K562 (cell line): Measurements from ENCODE around the gene LINGO3. TPM values are rescaled to one million over a fixed set of nuclear protein-coding genes. Genes with fewer than 3 reads are reported as not detected.
A peak's percentile ranks its signal among the peaks of the same experiment; 100 is the strongest.

Experiments used
- CBX8 ChIP-seq: fragments of 200-600 bp; sonication (generic); IDR thresholded peaks from 2 replicates; pipeline ENCODE4 v1.6.1; 2012; ENCODE audit warnings: borderline replicate concordance, mixed run types, low read depth, mild to moderate bottlenecking, moderate library complexity, mixed read lengths, low read length, control low read depth, inconsistent platforms; ENCODE audit not compliant: poor library complexity, severe bottlenecking; ENCODE audit errors: extremely low read depth
- CREB1 ChIP-seq, 2 experiments: sonication (generic) in 1 of 2; formaldehyde crosslinking in 1 of 2; IDR thresholded peaks; 2 replicates each; pipeline versions ENCODE4 v1.6.1 to v1.8.0; 2012 to 2022; ENCODE audit warnings: inconsistent platforms in 1 of 2, mild to moderate bottlenecking in 1 of 2, missing genetic modification reagents in 1 of 2, moderate library complexity in 1 of 2
- CREM ChIP-seq: IDR thresholded peaks from 2 replicates; pipeline ENCODE4 v1.6.1; 2014; ENCODE audit warnings: antibody characterized with exemption, low read depth
- DLX4 ChIP-seq: fragments of 250-450 bp; sonication (Bioruptor Pico); IDR thresholded peaks from 2 replicates; pipeline ENCODE4 v1.6.1; 2021; ENCODE audit warnings: mild to moderate bottlenecking
- ELF4 ChIP-seq: fragments of 450-650 bp; formaldehyde crosslinking; IDR thresholded peaks from 2 replicates; pipeline ENCODE4 v1.4.0; 2022; ENCODE audit warnings: missing genetic modification characterization
- ETV1 ChIP-seq: fragments of 450-650 bp; conservative IDR thresholded peaks from 2 replicates; pipeline ENCODE4 v1.6.1; 2016; ENCODE audit warnings: missing genetic modification characterization, control low read depth, low read depth, missing compliant biosample characterization
- FOXA3 ChIP-seq, 2 experiments: fragments of 450-650 bp in 1 of 2; sonication (generic) in 1 of 2; formaldehyde crosslinking; IDR thresholded peaks in 1 of 2; conservative IDR thresholded peaks in 1 of 2; 2 replicates each; pipeline versions ENCODE4 v1.4.0 to v1.8.0; 2020 to 2022; ENCODE audit warnings: mild to moderate bottlenecking in 2 of 2, missing genetic modification reagents in 1 of 2
- GABPB1 ChIP-seq: sonication (generic); formaldehyde crosslinking; IDR thresholded peaks from 2 replicates; pipeline ENCODE4 v1.8.0; 2022; ENCODE audit warnings: mild to moderate bottlenecking, missing genetic modification reagents
- GATAD2B ChIP-seq: fragments of 450-650 bp; IDR thresholded peaks from 2 replicates; pipeline ENCODE4 v1.6.1; 2017; ENCODE audit warnings: mild to moderate bottlenecking, borderline replicate concordance
- HOXB6 ChIP-seq: fragments of 250-450 bp; sonication (Bioruptor Pico); IDR thresholded peaks from 2 replicates; pipeline ENCODE4 v1.5.1; 2022; ENCODE audit warnings: mild to moderate bottlenecking, borderline replicate concordance
- JUND ChIP-seq, 2 experiments: IDR thresholded peaks; 2 replicates in 1 of 2; 3 replicates in 1 of 2; pipeline ENCODE4 v1.6.1; 2011; ENCODE audit warnings: borderline replicate concordance in 2 of 2, low read depth in 2 of 2, low read length in 2 of 2, improper control_type of control experiment in 1 of 2, missing biosample characterization in 1 of 2, missing genetic modification characterization in 1 of 2, missing genetic modification reagents in 1 of 2
- MYC ChIP-seq, 2 experiments: fragments of 250-450 bp in 1 of 2; sonication (Bioruptor Pico) in 1 of 2; IDR thresholded peaks; 2 replicates each; pipeline versions ENCODE4 v1.5.1 to v1.6.1; 2012 to 2021; ENCODE audit warnings: low read depth in 2 of 2, borderline replicate concordance in 1 of 2, improper control_type of control experiment in 1 of 2, low read length in 1 of 2, mild to moderate bottlenecking in 1 of 2, moderate library complexity in 1 of 2
- NR3C1 ChIP-seq: sonication (generic); formaldehyde crosslinking; IDR thresholded peaks from 2 replicates; pipeline ENCODE4 v1.8.1; 2022; ENCODE audit warnings: missing genetic modification reagents
- POLR2AphosphoS2 ChIP-seq: IDR thresholded peaks from 2 replicates; pipeline ENCODE4 v1.6.1; 2012; ENCODE audit warnings: low read length, improper control_type of control experiment
- RBM22 ChIP-seq: fragments of 200-400 bp; formaldehyde crosslinking; IDR thresholded peaks from 2 replicates; pipeline ENCODE4 v1.6.1; 2018; ENCODE audit warnings: low read length, low read depth; ENCODE audit not compliant: poor library complexity, severe bottlenecking
- RFX1 ChIP-seq: fragments of 450-650 bp; IDR thresholded peaks from 2 replicates; pipeline ENCODE4 v1.6.1; 2016; ENCODE audit warnings: mild to moderate bottlenecking, moderate library complexity
- SAP30 ChIP-seq: fragments of 200-600 bp; sonication (generic); IDR thresholded peaks from 2 replicates; pipeline ENCODE4 v1.6.1; 2012; ENCODE audit warnings: borderline replicate concordance, low read depth, mild to moderate bottlenecking, moderate library complexity, low read length, control low read depth, inconsistent platforms; ENCODE audit not compliant: insufficient read depth, poor library complexity, severe bottlenecking
- TAF1 ChIP-seq: IDR thresholded peaks from 2 replicates; pipeline ENCODE4 v1.6.1; 2011; ENCODE audit warnings: mild to moderate bottlenecking, low read length, moderate library complexity; ENCODE audit not compliant: insufficient read depth, control insufficient read depth, severe bottlenecking; ENCODE audit errors: extremely low read depth
- TEAD1 ChIP-seq, 2 experiments: fragments of 450-650 bp in 1 of 2; sonication (generic) in 1 of 2; formaldehyde crosslinking; IDR thresholded peaks; 2 replicates each; pipeline versions ENCODE4 v1.4.0 to v1.8.0; 2020 to 2022; ENCODE audit warnings: mild to moderate bottlenecking in 2 of 2, missing genetic modification reagents in 1 of 2
- TRIM24 ChIP-seq, 2 experiments: fragments of 450-650 bp; IDR thresholded peaks; 2 replicates each; pipeline ENCODE4 v1.6.1; 2016
- ZNF639 ChIP-seq, 2 experiments: fragments of 200-800 bp in 1 of 2; sonication (Bioruptor generic) in 1 of 2; sonication (generic) in 1 of 2; formaldehyde crosslinking in 1 of 2; IDR thresholded peaks in 1 of 2; conservative IDR thresholded peaks in 1 of 2; 2 replicates each; pipeline versions ENCODE4 v1.5.0 to v1.6.1; 2016 to 2020; ENCODE audit warnings: missing compliant biosample characterization in 1 of 2, missing genetic modification characterization in 1 of 2, missing genetic modification reagents in 1 of 2
- polyA plus RNA-seq, 8 experiments: library from polyadenylated mRNA; depleted of rRNA in 4 of 8; stranded (reverse) in 5 of 8; unstranded in 3 of 8; fragments of >200 nt; fragmentation: Nextera tagmentation in 2 of 8; fragmentation: Illumina TruSeq in 1 of 8; extraction: Ambion mirVana in 2 of 8; extraction: Trizol in 1 of 8; gene quantifications; 2 replicates each; pipeline versions ENCODE4 v1.2.1 to v1.2.3, GENCODE V29; 2011 to 2014; ENCODE audit warnings: inconsistent platforms in 1 of 8, missing spikeins in 1 of 8
- total RNA-seq, 7 experiments: library from RNA; depleted of rRNA in 6 of 7; stranded (reverse); fragments of >200 nt in 6 of 7; fragmentation: Illumina TruSeq in 2 of 7; extraction: Trizol in 2 of 7; gene quantifications; 2 replicates each; pipeline versions ENCODE4 v1.2.1 to v1.2.3, GENCODE V29; 2011 to 2021; ENCODE audit warnings: low replicate concordance in 1 of 7
- TF ChIP-seq, protein P1 (sequence below): sonication (generic); formaldehyde crosslinking; IDR thresholded peaks from 2 replicates; pipeline ENCODE4 v1.5.0; 2020; ENCODE audit warnings: missing genetic modification reagents
- TF ChIP-seq, protein P2 (sequence below): sonication (generic); formaldehyde crosslinking; IDR thresholded peaks from 2 replicates; pipeline ENCODE4 v1.8.0; 2022; ENCODE audit warnings: missing genetic modification reagents, mild to moderate bottlenecking, moderate library complexity, borderline replicate concordance

LINGO3 gene
- total and polyA plus RNA-seq, 9 of the 15 experiments (the other 6 are each of a cell fraction or from before 2014, with no cell fraction given), result 0.03 to 0.05 (median 0.03) TPM; not detected in 6

DNA sequence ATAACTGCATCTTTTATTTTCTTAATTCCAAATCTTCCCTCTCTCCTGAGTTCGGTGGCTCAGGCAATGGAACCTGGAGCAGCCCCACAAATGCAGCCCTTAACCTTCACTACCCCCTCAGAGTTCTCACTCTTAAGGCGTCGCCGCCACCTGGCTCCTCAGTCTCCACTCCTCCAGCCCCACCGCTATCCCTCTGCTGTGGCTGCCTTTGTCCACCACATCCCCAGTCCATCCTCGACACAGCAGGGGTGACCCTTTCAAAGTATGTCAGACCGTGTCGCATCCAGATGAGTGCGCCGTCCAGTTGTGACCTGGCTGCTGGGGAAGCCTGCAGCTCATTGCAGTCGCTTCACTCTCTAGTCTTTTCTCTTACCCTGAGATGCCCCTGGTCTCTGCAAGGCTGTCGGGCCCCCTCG, 21.6 kb upstream of the LINGO3 start (continued):
- TF ChIP-seq ZNF639 (CRISPR knock-in tag; conservative IDR thresholded peaks at IDR 0.05 in 1 of 2, IDR thresholded peaks at IDR 0.05 in 1 of 2) (no peak), ETV1 (tag) (no peak), POLR2AphosphoS2 (no peak), DLX4 (CRISPR knock-in tag) (no peak), TRIM24 (IDR thresholded peaks at IDR 0.05) (no peak), FOXA3 (CRISPR knock-in tag; conservative IDR thresholded peaks at IDR 0.05 in 1 of 2, IDR thresholded peaks at IDR 0.05 in 1 of 2) (no peak), RBM22 (no peak), MYC (IDR thresholded peaks at IDR 0.05; ENCODE audit: low read depth, low read length) (no peak), MYC (CRISPR knock-in tag; IDR thresholded peaks at IDR 0.05; ENCODE audit: borderline replicate concordance, low read depth) (no peak), HOXB6 (CRISPR knock-in tag) (no peak), NR3C1 (CRISPR knock-in tag) (no peak), CREB1 (IDR thresholded peaks at IDR 0.05) (peak; percentile 66; the same call in 1 of the 2 replicates), CREB1 (CRISPR knock-in tag; IDR thresholded peaks at IDR 0.05) (peak; percentile 57), JUND (IDR thresholded peaks at IDR 0.05; ENCODE audit: borderline replicate concordance, low read depth, low read length) (no peak), JUND (tag; IDR thresholded peaks at IDR 0.05; ENCODE audit: borderline replicate concordance, low read depth, low read length) (no peak), CBX8 (no peak), TEAD1 (CRISPR knock-in tag; IDR thresholded peaks at IDR 0.05) (no peak), RFX1 (no peak), ELF4 (no peak), SAP30 (no peak), CREM (peak; percentile 84), GATAD2B (no peak), GABPB1 (CRISPR knock-in tag) (peak; percentile 61), TAF1 (peak; percentile 26)
- TF ChIP-seq, protein P1, sequence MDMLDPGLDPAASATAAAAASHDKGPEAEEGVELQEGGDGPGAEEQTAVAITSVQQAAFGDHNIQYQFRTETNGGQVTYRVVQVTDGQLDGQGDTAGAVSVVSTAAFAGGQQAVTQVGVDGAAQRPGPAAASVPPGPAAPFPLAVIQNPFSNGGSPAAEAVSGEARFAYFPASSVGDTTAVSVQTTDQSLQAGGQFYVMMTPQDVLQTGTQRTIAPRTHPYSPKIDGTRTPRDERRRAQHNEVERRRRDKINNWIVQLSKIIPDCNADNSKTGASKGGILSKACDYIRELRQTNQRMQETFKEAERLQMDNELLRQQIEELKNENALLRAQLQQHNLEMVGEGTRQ, result no peak
- TF ChIP-seq, protein P2, sequence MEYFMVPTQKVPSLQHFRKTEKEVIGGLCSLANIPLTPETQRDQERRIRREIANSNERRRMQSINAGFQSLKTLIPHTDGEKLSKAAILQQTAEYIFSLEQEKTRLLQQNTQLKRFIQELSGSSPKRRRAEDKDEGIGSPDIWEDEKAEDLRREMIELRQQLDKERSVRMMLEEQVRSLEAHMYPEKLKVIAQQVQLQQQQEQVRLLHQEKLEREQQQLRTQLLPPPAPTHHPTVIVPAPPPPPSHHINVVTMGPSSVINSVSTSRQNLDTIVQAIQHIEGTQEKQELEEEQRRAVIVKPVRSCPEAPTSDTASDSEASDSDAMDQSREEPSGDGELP (CRISPR knock-in tag), result peak; percentile 19; the same call in 1 of the 2 replicates
